PC-3 (cell line): ENCODE data around the gene PTPRB.

Experiments used
- EZH2phosphoT487 ChIP-seq: fragments of 300-600 bp; sonication (generic); IDR thresholded peaks from 2 replicates; pipeline ENCODE4 v1.6.1; 2018; ENCODE audit warnings: mild to moderate bottlenecking, antibody characterized with exemption, low read length, borderline replicate concordance
- TF ChIP-seq, protein P1 (sequence below): fragments of 300-600 bp; sonication (generic); conservative IDR thresholded peaks from 2 replicates; pipeline ENCODE4 v1.5.1; 2017; ENCODE audit warnings: antibody characterized with exemption, low read depth, mild to moderate bottlenecking, low read length

DNA sequence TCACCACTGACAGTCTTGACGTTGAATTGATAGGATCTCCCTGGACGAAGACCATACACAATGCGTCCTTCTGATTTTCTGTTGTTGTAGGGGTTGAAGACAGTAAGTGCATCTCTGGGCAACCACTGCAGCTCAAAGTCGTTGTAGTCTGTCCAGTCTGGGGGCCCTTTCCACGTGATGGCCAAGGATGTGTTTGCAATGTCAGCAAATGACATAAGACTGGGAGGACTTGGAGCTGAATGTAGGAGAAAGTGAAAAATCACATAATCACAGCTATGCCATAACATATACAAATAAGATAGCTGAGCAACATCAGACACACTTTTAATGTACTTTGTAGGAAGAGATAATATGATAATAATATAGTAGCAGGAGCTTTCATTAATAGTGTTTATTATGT is 77.8 kb downstream of the PTPRB start:
- TF ChIP-seq, protein P1, sequence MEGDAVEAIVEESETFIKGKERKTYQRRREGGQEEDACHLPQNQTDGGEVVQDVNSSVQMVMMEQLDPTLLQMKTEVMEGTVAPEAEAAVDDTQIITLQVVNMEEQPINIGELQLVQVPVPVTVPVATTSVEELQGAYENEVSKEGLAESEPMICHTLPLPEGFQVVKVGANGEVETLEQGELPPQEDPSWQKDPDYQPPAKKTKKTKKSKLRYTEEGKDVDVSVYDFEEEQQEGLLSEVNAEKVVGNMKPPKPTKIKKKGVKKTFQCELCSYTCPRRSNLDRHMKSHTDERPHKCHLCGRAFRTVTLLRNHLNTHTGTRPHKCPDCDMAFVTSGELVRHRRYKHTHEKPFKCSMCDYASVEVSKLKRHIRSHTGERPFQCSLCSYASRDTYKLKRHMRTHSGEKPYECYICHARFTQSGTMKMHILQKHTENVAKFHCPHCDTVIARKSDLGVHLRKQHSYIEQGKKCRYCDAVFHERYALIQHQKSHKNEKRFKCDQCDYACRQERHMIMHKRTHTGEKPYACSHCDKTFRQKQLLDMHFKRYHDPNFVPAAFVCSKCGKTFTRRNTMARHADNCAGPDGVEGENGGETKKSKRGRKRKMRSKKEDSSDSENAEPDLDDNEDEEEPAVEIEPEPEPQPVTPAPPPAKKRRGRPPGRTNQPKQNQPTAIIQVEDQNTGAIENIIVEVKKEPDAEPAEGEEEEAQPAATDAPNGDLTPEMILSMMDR = no peak
- TF ChIP-seq EZH2phosphoT487 = no peak
